ENCODE results near the gene BTBD6. TPM values are rescaled to one million over a fixed set of nuclear protein-coding genes. Genes with fewer than 3 reads are reported as not detected.

The BTBD6 gene
- polyA plus RNA-seq (ENCODE audit: insufficient read length in 4 of 4) = 10 to 100 TPM; 33.2 to 39.3 (median 35.7) TPM

GRCh38 chr14:105248368-105249181, at the start of gene BTBD6:
Gene BTBD6, plus strand, starts transcription at chr14:105248533. Its CDS starts 179 bp downstream, at chr14:105248712.
- peak; percentile 62 to 69 (median 68) for DNase-seq (ENCODE audit: low read depth in 4 of 4, low spot score in 3 of 4)

- no peak for DNase-seq (ENCODE audit: low read depth in 4 of 4, low spot score in 3 of 4)
Measured at GRCh38 chr14:105198588-105198987, 49.7 kb upstream of the BTBD6 start.

- no peak for DNase-seq (ENCODE audit: low read depth in 4 of 4, low spot score in 3 of 4)
Measured at GRCh38 chr14:105199093-105199492, 49.2 kb upstream of the BTBD6 start.

GRCh38 chr14:105200074-105200473, 48.3 kb upstream of the BTBD6 start:
- no peak for DNase-seq (ENCODE audit: low read depth in 4 of 4, low spot score in 3 of 4)

GRCh38 chr14:105200641-105201040, 47.7 kb upstream of the BTBD6 start:
- DNase-seq (ENCODE audit: low read depth in 4 of 4, low spot score in 3 of 4) = no peak

- no peak for DNase-seq (ENCODE audit: low read depth in 4 of 4, low spot score in 3 of 4)
Measured at GRCh38 chr14:105201156-105201924, 47.0 kb upstream of the BTBD6 start.

- DNase-seq (ENCODE audit: low read depth in 4 of 4, low spot score in 3 of 4) = no peak
Measured at GRCh38 chr14:105201925-105202513, 46.3 kb upstream of the BTBD6 start.

GRCh38 chr14:105203057-105203531, 45.2 kb upstream of the BTBD6 start:
- DNase-seq (ENCODE audit: low read depth in 4 of 4, low spot score in 3 of 4) = no peak

GRCh38 chr14:105203701-105204100, 44.6 kb upstream of the BTBD6 start:
- DNase-seq (ENCODE audit: low read depth in 4 of 4, low spot score in 3 of 4) = no peak

GRCh38 chr14:105204206-105204930, 44.0 kb upstream of the BTBD6 start:
- no peak for DNase-seq (ENCODE audit: low read depth in 4 of 4, low spot score in 3 of 4)

GRCh38 chr14:105204931-105205672, 43.2 kb upstream of the BTBD6 start:
- DNase-seq (ENCODE audit: low read depth in 4 of 4, low spot score in 3 of 4) = no peak

GRCh38 chr14:105205673-105206208, 42.6 kb upstream of the BTBD6 start:
- DNase-seq (ENCODE audit: low read depth in 4 of 4, low spot score in 3 of 4) = no peak

- no peak for DNase-seq (ENCODE audit: low read depth in 4 of 4, low spot score in 3 of 4)
Measured at GRCh38 chr14:105206873-105207272, 41.5 kb upstream of the BTBD6 start.

GRCh38 chr14:105207460-105207901, 40.9 kb upstream of the BTBD6 start:
- DNase-seq (ENCODE audit: low read depth in 4 of 4, low spot score in 3 of 4) = no peak

- DNase-seq (ENCODE audit: low read depth in 4 of 4, low spot score in 3 of 4) = no peak
Measured at GRCh38 chr14:105207996-105208737, 40.2 kb upstream of the BTBD6 start.

- DNase-seq (ENCODE audit: low read depth in 4 of 4, low spot score in 3 of 4) = no peak
Measured at GRCh38 chr14:105208738-105209075, 39.6 kb upstream of the BTBD6 start.

GRCh38 chr14:105209091-105209490, 39.2 kb upstream of the BTBD6 start:
- no peak for DNase-seq (ENCODE audit: low read depth in 4 of 4, low spot score in 3 of 4)

GRCh38 chr14:105209646-105210045, 38.7 kb upstream of the BTBD6 start:
- DNase-seq (ENCODE audit: low read depth in 4 of 4, low spot score in 3 of 4) = no peak

Data from left renal pelvis (tissue), 4 donors.